ENCODE data around the gene RAPGEF6.
A peak's percentile ranks its signal among the peaks of the same experiment; 100 is the strongest.

DNA sequence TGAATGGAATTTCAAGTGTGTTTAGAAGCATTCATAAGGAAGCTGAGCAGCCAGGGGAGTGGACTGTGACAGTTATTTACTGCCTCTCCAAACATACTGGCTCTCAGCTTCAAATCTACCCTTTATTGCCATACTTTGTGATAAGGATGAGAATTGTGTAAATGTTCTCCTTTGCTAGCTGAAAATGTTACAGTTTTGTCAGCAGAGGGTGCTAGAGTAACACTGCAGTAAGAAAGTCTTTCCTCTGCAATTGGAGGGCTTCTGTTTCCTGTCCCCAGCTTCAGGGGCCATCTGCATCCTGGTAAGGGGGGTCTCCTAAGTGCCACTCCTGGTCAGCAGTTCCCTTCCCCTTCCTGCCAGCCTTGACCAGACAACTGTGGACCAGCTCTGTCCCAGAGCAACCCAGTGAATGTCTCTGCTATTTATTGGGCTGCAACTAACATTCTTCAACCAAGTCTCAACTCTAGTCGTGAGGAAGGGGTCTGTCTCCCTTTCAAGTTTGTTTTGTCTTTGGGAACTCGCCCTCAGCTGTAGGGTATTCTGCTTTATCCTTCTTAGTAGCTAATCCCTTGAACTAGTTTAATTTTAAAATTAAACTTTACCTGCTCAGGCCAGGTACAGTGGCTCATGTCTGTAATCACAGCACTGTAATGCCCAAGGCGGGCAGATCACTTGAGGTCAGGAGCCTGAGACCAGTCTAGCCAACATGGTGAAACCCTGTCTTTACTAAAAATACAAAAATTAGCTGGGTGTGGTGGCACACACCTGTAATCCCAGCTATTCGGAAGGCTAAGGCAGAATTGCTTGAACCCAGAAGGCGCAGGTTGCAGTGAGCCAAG lies 45.3 kb downstream of the RAPGEF6 start:
- no peak for TF ChIP-seq POLR2A (IDR thresholded peaks at IDR 0.05)
- TF ChIP-seq, protein P1, sequence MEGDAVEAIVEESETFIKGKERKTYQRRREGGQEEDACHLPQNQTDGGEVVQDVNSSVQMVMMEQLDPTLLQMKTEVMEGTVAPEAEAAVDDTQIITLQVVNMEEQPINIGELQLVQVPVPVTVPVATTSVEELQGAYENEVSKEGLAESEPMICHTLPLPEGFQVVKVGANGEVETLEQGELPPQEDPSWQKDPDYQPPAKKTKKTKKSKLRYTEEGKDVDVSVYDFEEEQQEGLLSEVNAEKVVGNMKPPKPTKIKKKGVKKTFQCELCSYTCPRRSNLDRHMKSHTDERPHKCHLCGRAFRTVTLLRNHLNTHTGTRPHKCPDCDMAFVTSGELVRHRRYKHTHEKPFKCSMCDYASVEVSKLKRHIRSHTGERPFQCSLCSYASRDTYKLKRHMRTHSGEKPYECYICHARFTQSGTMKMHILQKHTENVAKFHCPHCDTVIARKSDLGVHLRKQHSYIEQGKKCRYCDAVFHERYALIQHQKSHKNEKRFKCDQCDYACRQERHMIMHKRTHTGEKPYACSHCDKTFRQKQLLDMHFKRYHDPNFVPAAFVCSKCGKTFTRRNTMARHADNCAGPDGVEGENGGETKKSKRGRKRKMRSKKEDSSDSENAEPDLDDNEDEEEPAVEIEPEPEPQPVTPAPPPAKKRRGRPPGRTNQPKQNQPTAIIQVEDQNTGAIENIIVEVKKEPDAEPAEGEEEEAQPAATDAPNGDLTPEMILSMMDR (IDR thresholded peaks at IDR 0.05) = peak; percentile 56 to 94 (median 90)

All from body of pancreas (tissue), 4 donors.